Measurements from ENCODE around the gene TUT1.

Gene TUT1

GRCh38 chr11:62577046-62577714 is 14.1 kb downstream of the TUT1 start:
- no peak for DNase-seq (ENCODE audit: low read depth)
- no peak overlapping the region for H3K4me3 ChIP-seq (ENCODE audit: low read depth, low read length)
- no peak for TF ChIP-seq CTCF (IDR thresholded peaks at IDR 0.05; ENCODE audit: control insufficient read depth, extremely low read depth, insufficient read depth)

GRCh38 chr11:62575837-62576236 is 15.5 kb downstream of the TUT1 start:
- no peak for TF ChIP-seq CTCF (IDR thresholded peaks at IDR 0.05; ENCODE audit: control insufficient read depth, extremely low read depth, insufficient read depth)
- no peak overlapping the region for H3K4me3 ChIP-seq (ENCODE audit: low read depth, low read length)
- no peak for DNase-seq (ENCODE audit: low read depth)

- peak overlapping the region; percentile 82 for H3K4me3 ChIP-seq (ENCODE audit: low read depth, low read length)
- TF ChIP-seq CTCF (IDR thresholded peaks at IDR 0.05; ENCODE audit: control insufficient read depth, extremely low read depth, insufficient read depth) = no peak
- DNase-seq (ENCODE audit: low read depth) = no peak
Measured at GRCh38 chr11:62575156-62575555, 16.2 kb downstream of the TUT1 start.

- peak overlapping the region; percentile 82 for H3K4me3 ChIP-seq (ENCODE audit: low read depth, low read length)
- DNase-seq (ENCODE audit: low read depth) = no peak
- TF ChIP-seq CTCF (IDR thresholded peaks at IDR 0.05; ENCODE audit: control insufficient read depth, extremely low read depth, insufficient read depth) = no peak
Measured at GRCh38 chr11:62574363-62575071, 16.8 kb downstream of the TUT1 start.

- peak within 1 kb of the TSS; percentile 82 for H3K4me3 ChIP-seq (ENCODE audit: low read depth, low read length)
- no peak for TF ChIP-seq CTCF (IDR thresholded peaks at IDR 0.05; ENCODE audit: control insufficient read depth, extremely low read depth, insufficient read depth)
- peak; percentile 99 for DNase-seq (ENCODE audit: low read depth)
Measured at GRCh38 chr11:62573592-62574362, 17.5 kb downstream of the TUT1 start, which contains the start of gene EEF1G. TSS of gene EEF1G (minus strand) at chr11:62573891. CDS start at chr11:62573842, 49 bp downstream.

- H3K4me3 ChIP-seq (ENCODE audit: low read depth, low read length) = peak overlapping the region; percentile 82
- DNase-seq (ENCODE audit: low read depth) = no peak
- TF ChIP-seq CTCF (IDR thresholded peaks at IDR 0.05; ENCODE audit: control insufficient read depth, extremely low read depth, insufficient read depth) = no peak
Measured at GRCh38 chr11:62573006-62573591, 18.2 kb downstream of the TUT1 start.

Measured in LNCaP clone FGC (cell line).